K562 (cell line): ENCODE measurements around the gene SOS1. TPM values are rescaled to one million over a fixed set of nuclear protein-coding genes. Genes with fewer than 3 reads are reported as not detected.

Experiments
- CBFA2T3 ChIP-seq: fragments of 450-650 bp; IDR thresholded peaks from 2 replicates; pipeline ENCODE4 v1.6.1; 2017
- CEBPB ChIP-seq: fragments of 450-650 bp; IDR thresholded peaks from 2 replicates; pipeline ENCODE4 v1.6.1; 2016; ENCODE audit warnings: missing genetic modification characterization, missing compliant biosample characterization
- ESRRA ChIP-seq: fragments of 450-650 bp; IDR thresholded peaks from 2 replicates; pipeline ENCODE4 v1.6.1; 2014; ENCODE audit warnings: low read depth, mild to moderate bottlenecking, moderate library complexity, borderline replicate concordance
- ESRRB ChIP-seq: fragments of 250-450 bp; sonication (Bioruptor Pico); IDR thresholded peaks from 2 replicates; pipeline ENCODE4 v1.5.0; 2020; ENCODE audit warnings: mild to moderate bottlenecking, moderate library complexity, borderline replicate concordance
- HLTF ChIP-seq: fragments of 450-650 bp; IDR thresholded peaks from 2 replicates; pipeline ENCODE4 v1.6.1; 2016
- IFI16 ChIP-seq: fragments of 250-450 bp; sonication (Bioruptor Pico); IDR thresholded peaks from 2 replicates; pipeline ENCODE4 v2.1.2; 2022; ENCODE audit warnings: mild to moderate bottlenecking, inconsistent platforms
- MTA1 ChIP-seq: fragments of 450-650 bp; IDR thresholded peaks from 2 replicates; pipeline ENCODE4 v1.6.1; 2017; ENCODE audit warnings: borderline replicate concordance
- PHF8 ChIP-seq: fragments of 200-600 bp; sonication (generic); IDR thresholded peaks from 2 replicates; pipeline ENCODE4 v1.6.1; 2012; ENCODE audit warnings: mixed run types, mild to moderate bottlenecking, inconsistent platforms, low read length, moderate library complexity, borderline replicate concordance
- PML ChIP-seq: IDR thresholded peaks from 2 replicates; pipeline ENCODE4 v1.6.1; 2012; ENCODE audit warnings: low read length, inconsistent platforms
- PTBP1 ChIP-seq: fragments of 200-400 bp; formaldehyde crosslinking; IDR thresholded peaks from 2 replicates; pipeline ENCODE4 v1.6.1; 2017; ENCODE audit warnings: low read depth, low read length
- RBFOX2 ChIP-seq: fragments of 200-400 bp; formaldehyde crosslinking; IDR thresholded peaks from 2 replicates; pipeline ENCODE4 v1.6.1; 2017; ENCODE audit warnings: low read depth, mild to moderate bottlenecking, low read length, moderate library complexity
- SMARCC2 ChIP-seq: fragments of 450-650 bp; IDR thresholded peaks from 2 replicates; pipeline ENCODE4 v1.6.1; 2017; ENCODE audit warnings: antibody characterized with exemption, moderate library complexity, mild to moderate bottlenecking, low read depth
- SRSF3 ChIP-seq: fragments of 200-400 bp; formaldehyde crosslinking; IDR thresholded peaks from 2 replicates; pipeline ENCODE4 v1.6.1; 2016; ENCODE audit warnings: mild to moderate bottlenecking, low read length, moderate library complexity; ENCODE audit not compliant: insufficient read depth
- THAP12 ChIP-seq: fragments of 250-450 bp; sonication (Bioruptor Pico); IDR thresholded peaks from 2 replicates; pipeline ENCODE4 v1.9.0; 2021; ENCODE audit warnings: mild to moderate bottlenecking, inconsistent platforms
- TSHZ1 ChIP-seq: fragments of 250-450 bp; sonication (Bioruptor Pico); IDR thresholded peaks from 2 replicates; pipeline ENCODE4 v1.4.0; 2020; ENCODE audit warnings: mild to moderate bottlenecking, moderate library complexity
- ZBTB2 ChIP-seq: fragments of 450-650 bp; IDR thresholded peaks from 2 replicates; pipeline ENCODE4 v1.6.1; 2016; ENCODE audit warnings: antibody characterized with exemption
- ZHX1 ChIP-seq: fragments of 150-350 bp; conservative IDR thresholded peaks from 2 replicates; pipeline ENCODE4 v1.6.1; 2014; ENCODE audit warnings: low read length
- ZKSCAN8 ChIP-seq: fragments of 200-800 bp; sonication (Bioruptor generic); IDR thresholded peaks from 2 replicates; pipeline ENCODE4 v1.6.1; 2016; ENCODE audit warnings: missing genetic modification characterization, missing compliant biosample characterization
- ZNF239 ChIP-seq: fragments of 250-450 bp; sonication (Bioruptor Pico); IDR thresholded peaks from 2 replicates; pipeline ENCODE4 v1.4.0; 2020; ENCODE audit warnings: mild to moderate bottlenecking
- ZNF431 ChIP-seq: sonication (generic); formaldehyde crosslinking; IDR thresholded peaks from 2 replicates; pipeline ENCODE4 v1.8.0; 2022; ENCODE audit warnings: mild to moderate bottlenecking, missing genetic modification reagents
- ZNF668 ChIP-seq: fragments of 250-450 bp; sonication (Bioruptor Pico); IDR thresholded peaks from 2 replicates; pipeline ENCODE4 v1.8.0; 2022; ENCODE audit warnings: mild to moderate bottlenecking, inconsistent platforms
- ZNF785 ChIP-seq: fragments of 250-450 bp; sonication (Bioruptor Pico); IDR thresholded peaks from 2 replicates; pipeline ENCODE4 v1.4.0; 2020; ENCODE audit warnings: mild to moderate bottlenecking
- polyA plus RNA-seq, 8 experiments: library from polyadenylated mRNA; depleted of rRNA in 4 of 8; stranded (reverse) in 5 of 8; unstranded in 3 of 8; fragments of >200 nt; fragmentation: Nextera tagmentation in 2 of 8; fragmentation: Illumina TruSeq in 1 of 8; extraction: Ambion mirVana in 2 of 8; extraction: Trizol in 1 of 8; gene quantifications; 2 replicates each; pipeline versions ENCODE4 v1.2.1 to v1.2.3, GENCODE V29; 2011 to 2014; ENCODE audit warnings: inconsistent platforms in 1 of 8, missing spikeins in 1 of 8
- total RNA-seq, 7 experiments: library from RNA; depleted of rRNA in 6 of 7; stranded (reverse); fragments of >200 nt in 6 of 7; fragmentation: Illumina TruSeq in 2 of 7; extraction: Trizol in 2 of 7; gene quantifications; 2 replicates each; pipeline versions ENCODE4 v1.2.1 to v1.2.3, GENCODE V29; 2011 to 2021; ENCODE audit warnings: low replicate concordance in 1 of 7

The SOS1 gene
- total and polyA plus RNA-seq, 9 of the 15 experiments (the other 6 are each of a cell fraction or from before 2014, with no cell fraction given): 2.5 to 27.1 (median 16.3) TPM

GRCh38 chr2:39124746-39125057 lies 3.9 kb upstream of the SOS1 start (continued):
- TF ChIP-seq ESRRA (no peak), ZKSCAN8 (CRISPR knock-in tag) (no peak), CEBPB (tag) (peak; percentile 4), ESRRB (no peak), MTA1 (no peak), ZBTB2 (no peak), CBFA2T3 (0 out of 2 replicates have a peak, but pooled peaks have one; percentile 4), ZNF785 (CRISPR knock-in tag) (no peak), PHF8 (no peak), RBFOX2 (no peak), SRSF3 (no peak), TSHZ1 (CRISPR knock-in tag) (no peak), PTBP1 (no peak), PML (no peak), HLTF (peak; percentile 30; the same call in 1 of the 2 replicates), ZNF431 (CRISPR knock-in tag) (no peak), THAP12 (no peak), IFI16 (CRISPR knock-in tag) (no peak), SMARCC2 (0 out of 2 replicates have a peak, but pooled peaks have one; percentile 33), ZNF668 (no peak), ZNF239 (CRISPR knock-in tag) (no peak), ZHX1 (no peak)
